ENCODE data around the gene ZNF569.
"Not testable (repeated sequence)": the region's sequence is repeated elsewhere in the genome, so short reads cannot be mapped to it uniquely, and the experiment has no call there.

The ZNF569 gene

GRCh38 chr19:37466798-37467607, at the start of gene ZNF569:
Gene ZNF569, minus strand, starts transcription at chr19:37467444. Its CDS starts 22,523 bp downstream, at chr19:37444921.
- DNase-seq: peak; percentile 92

GRCh38 chr19:37513397-37513796, 46.2 kb upstream of the ZNF569 start:
- no peak for DNase-seq

- no peak for DNase-seq
Observed at GRCh38 chr19:37511821-37512220, 44.6 kb upstream of the ZNF569 start.

- DNase-seq: no peak
Observed at GRCh38 chr19:37511186-37511585, 43.9 kb upstream of the ZNF569 start.

GRCh38 chr19:37507167-37507464, 39.9 kb upstream of the ZNF569 start:
- DNase-seq: no peak

GRCh38 chr19:37506387-37507166, 39.3 kb upstream of the ZNF569 start, which contains the start of gene ZNF793:
Gene ZNF793, plus strand, starts transcription at chr19:37506939. Its CDS starts 16,501 bp downstream, at chr19:37523440.
- DNase-seq: peak; percentile 87

GRCh38 chr19:37505958-37506386, 38.7 kb upstream of the ZNF569 start:
- DNase-seq: no peak

- DNase-seq: no peak
Observed at GRCh38 chr19:37492213-37492612, 25.0 kb upstream of the ZNF569 start.

GRCh38 chr19:37484406-37485168, 17.3 kb upstream of the ZNF569 start:
- no peak for DNase-seq

- no peak for DNase-seq
Observed at GRCh38 chr19:37472165-37472564, 4.9 kb upstream of the ZNF569 start.

- no peak for DNase-seq
Observed at GRCh38 chr19:37470216-37470615, 3.0 kb upstream of the ZNF569 start.

- DNase-seq: peak; percentile 87
Observed at GRCh38 chr19:37468961-37469777, 1.9 kb upstream of the ZNF569 start, which contains the start of gene ZNF570. Gene ZNF570, plus strand, starts transcription at chr19:37469356. Its CDS starts 999 bp downstream, at chr19:37470355.

- no peak for DNase-seq
Observed at GRCh38 chr19:37467608-37468090, 405 bp upstream of the ZNF569 start.

- no peak for DNase-seq
Observed at GRCh38 chr19:37466277-37466797, 907 bp downstream of the ZNF569 start.

GRCh38 chr19:37452500-37453245, 14.6 kb downstream of the ZNF569 start:
- no peak for DNase-seq

GRCh38 chr19:37413313-37414084, 53.7 kb downstream of the ZNF569 start:
- no peak for DNase-seq

GRCh38 chr19:37412700-37413099, 54.5 kb downstream of the ZNF569 start:
- no peak for DNase-seq

GRCh38 chr19:37406140-37406846, 61.0 kb downstream of the ZNF569 start:
- DNase-seq: not testable (repeated sequence)

GRCh38 chr19:37403403-37403802, 63.8 kb downstream of the ZNF569 start:
- DNase-seq: no peak

- no peak for DNase-seq
Observed at GRCh38 chr19:37401078-37401477, 66.2 kb downstream of the ZNF569 start.
